Endothelial cell of umbilical vein (primary cell): ENCODE data around the gene CCSER1. TPM values are rescaled to one million over a fixed set of nuclear protein-coding genes. Genes with fewer than 3 reads are reported as not detected.

Experiments
- BruUV-seq: library from RNA; stranded (reverse); fragments of 400-500 nt; replicated peaks from 2 replicates; lab custom pipeline; 2021; lab: Mats Ljungman, UMichigan
- CTCF ChIA-PET: fragments of 300-600, 350-600 bp; sonication (Branson Sonifier 250); formaldehyde crosslinking; loops from one replicate; lab custom pipeline; 2021; ENCODE audit warnings: antibody characterized with exemption, inconsistent platforms; lab: Charles Lee
- POLR2A ChIA-PET: fragments of 300-600, 350-600 bp; sonication (Branson Sonifier 250); formaldehyde crosslinking; loops from one replicate; lab custom pipeline; 2021; ENCODE audit warnings: antibody characterized with exemption, inconsistent platforms; lab: Charles Lee
- DNase-seq: peaks from one replicate; pipeline ENCODE4 v3.0.0-alpha.2; 2011; ENCODE audit warnings: low read depth, low spot score
- FAIRE-seq: peaks from 2 replicates; lab custom pipeline; 2011; peaks lifted over from hg19 to GRCh38; lab: Jason Lieb, UNC
- H2AFZ ChIP-seq: 2 replicates; pipeline ENCODE4 v1.6.0; 2012; ENCODE audit warnings: low read depth, low read length, control low read depth, inconsistent platforms
- H3K27ac ChIP-seq: 2 replicates; pipeline ENCODE4 v1.5.1; 2011; ENCODE audit warnings: low read depth, mild to moderate bottlenecking, control low read depth, low read length, moderate library complexity; ENCODE audit not compliant: insufficient read depth
- H3K27me3 ChIP-seq, 2 experiments: 2 replicates each; pipeline versions ENCODE4 v1.6.0 to v1.6.1; 2011; ENCODE audit warnings: low read length in 2 of 2, mixed read lengths in 1 of 2; ENCODE audit not compliant: control insufficient read depth in 2 of 2, insufficient read depth in 2 of 2
- H3K36me3 ChIP-seq, 2 experiments: 2 replicates in 1 of 2; 3 replicates in 1 of 2; pipeline ENCODE4 v1.5.1; 2011; ENCODE audit warnings: low read length in 2 of 2, mild to moderate bottlenecking in 1 of 2, moderate library complexity in 1 of 2; ENCODE audit not compliant: control insufficient read depth in 2 of 2, insufficient read depth in 2 of 2; ENCODE audit errors: extremely low read depth in 1 of 2
- H3K4me1 ChIP-seq: 3 replicates; pipeline ENCODE4 v1.5.1; 2011; ENCODE audit warnings: mild to moderate bottlenecking, low read length; ENCODE audit not compliant: control insufficient read depth, insufficient read depth; ENCODE audit errors: extremely low read depth
- H3K4me2 ChIP-seq: 2 replicates; pipeline ENCODE4 v1.6.1; 2011; ENCODE audit warnings: low read length, control low read depth, mixed read lengths; ENCODE audit not compliant: insufficient read depth
- H3K4me3 ChIP-seq, 3 experiments: fragments of 200-600 bp in 1 of 3; sonication (generic), shearing (Covaris generic) in 1 of 3; replicated peaks in 1 of 3; 2 replicates each; pipeline ENCODE4 v1.5.1; 2011 to 2016; ENCODE audit warnings: control low read depth in 3 of 3, low read length in 3 of 3, mild to moderate bottlenecking in 2 of 3, inconsistent platforms in 1 of 3, low read depth in 1 of 3, moderate library complexity in 1 of 3; ENCODE audit not compliant: insufficient read depth in 1 of 3
- H3K79me2 ChIP-seq: 2 replicates; pipeline ENCODE4 v1.6.0; 2012; ENCODE audit warnings: low read length, inconsistent platforms; ENCODE audit not compliant: control insufficient read depth, insufficient read depth
- H3K9ac ChIP-seq: replicated peaks from 2 replicates; pipeline ENCODE3; 2011; ENCODE audit warnings: low read length, control low read depth; ENCODE audit not compliant: insufficient read depth; ENCODE audit errors: extremely low read depth
- H3K9me1 ChIP-seq: replicated peaks from 3 replicates; pipeline ENCODE4 v1.6.0; 2011; ENCODE audit warnings: mild to moderate bottlenecking, low read length; ENCODE audit not compliant: control insufficient read depth, insufficient read depth; ENCODE audit errors: extremely low read depth
- H3K9me3 ChIP-seq: replicated peaks from 2 replicates; pipeline ENCODE4 v1.5.1; 2012; ENCODE audit warnings: low read length, inconsistent platforms; ENCODE audit not compliant: control insufficient read depth, insufficient read depth
- H4K20me1 ChIP-seq: replicated peaks from 2 replicates; pipeline ENCODE3; 2011; ENCODE audit warnings: mild to moderate bottlenecking, low read length; ENCODE audit not compliant: control insufficient read depth, insufficient read depth; ENCODE audit errors: extremely low read depth
- EZH2 ChIP-seq: IDR thresholded peaks from 2 replicates; pipeline ENCODE4 v1.6.1; 2012; ENCODE audit warnings: borderline replicate concordance, low read depth, mild to moderate bottlenecking, moderate library complexity, low read length, inconsistent platforms; ENCODE audit not compliant: severe bottlenecking
- FOS ChIP-seq: IDR thresholded peaks from 2 replicates; pipeline ENCODE4 v1.6.1; 2011; ENCODE audit warnings: mild to moderate bottlenecking, low read length, moderate library complexity, borderline replicate concordance; ENCODE audit not compliant: insufficient read depth
- GATA2 ChIP-seq: IDR thresholded peaks from 2 replicates; pipeline ENCODE4 v1.7.0; 2011; ENCODE audit warnings: low read depth, mild to moderate bottlenecking, moderate library complexity, mixed read lengths, low read length; ENCODE audit not compliant: insufficient read length, insufficient read depth
- JUN ChIP-seq: IDR thresholded peaks from 2 replicates; pipeline ENCODE4 v1.6.1; 2011; ENCODE audit warnings: borderline replicate concordance, low read depth; ENCODE audit not compliant: insufficient read length, insufficient read depth
- MYC ChIP-seq: IDR thresholded peaks from one replicate; pipeline ENCODE4 v1.6.1; 2011; ENCODE audit warnings: mild to moderate bottlenecking, low read depth, low read length
- POLR2A ChIP-seq: IDR thresholded peaks from 2 replicates; pipeline ENCODE4 v1.6.1; 2012; ENCODE audit warnings: low read depth, mild to moderate bottlenecking, control low read depth, low read length
- POLR2AphosphoS5 ChIP-seq: IDR thresholded peaks from 2 replicates; pipeline ENCODE4 v1.6.1; 2012; ENCODE audit warnings: low read depth, mild to moderate bottlenecking, control low read depth, low read length, moderate library complexity; ENCODE audit not compliant: insufficient read depth
- dilution Hi-C: fragments of 300-500 bp; cut with MboI; formaldehyde crosslinking; loops from one replicate; pipeline ENCODE4 v1.15.0; 2019; ENCODE audit warnings: low sequenced_read_pairs; ENCODE audit not compliant: extremely low pct_ligation_motif_present
- intact Hi-C: fragments of 100-400 bp; cut with micrococcal nuclease; formaldehyde crosslinking; loops from one replicate; pipeline ENCODE4 v1.10.0; 2022
- polyA plus RNA-seq, 4 experiments: library from polyadenylated mRNA; depleted of rRNA in 3 of 4; stranded (reverse) in 3 of 4; unstranded in 1 of 4; fragments of >200 nt; gene quantifications; 2 replicates each; pipeline versions ENCODE4 v1.2.1 to v1.2.3, GENCODE V29; 2011 to 2012; ENCODE audit warnings: missing spikeins in 1 of 4
- total RNA-seq: library from RNA; stranded (reverse); gene quantifications from 2 replicates; pipeline ENCODE4 v1.2.3, GENCODE V29; 2021
- TF ChIP-seq, protein P1 (sequence below): IDR thresholded peaks from 2 replicates; pipeline ENCODE4 v1.6.1; 2011; ENCODE audit not compliant: insufficient read depth, insufficient read length
- TF ChIP-seq, protein P2 (sequence below), 2 donors: IDR thresholded peaks; 1 replicate in 1 of 2; 2 replicates in 1 of 2; pipeline ENCODE4 v1.5.1; 2011; ENCODE audit warnings: low read length in 2 of 2, mild to moderate bottlenecking in 2 of 2, moderate library complexity in 2 of 2, control low read depth in 1 of 2, inconsistent platforms in 1 of 2, low read depth in 1 of 2; ENCODE audit not compliant: insufficient read depth in 1 of 2; ENCODE audit errors: extremely low read depth in 1 of 2

CCSER1 gene
- total and polyA plus RNA-seq, 2 donors (not counting 3 experiments of a cell fraction or from before 2014, with no cell fraction given) = 0.11 to 1.8 TPM

DNA sequence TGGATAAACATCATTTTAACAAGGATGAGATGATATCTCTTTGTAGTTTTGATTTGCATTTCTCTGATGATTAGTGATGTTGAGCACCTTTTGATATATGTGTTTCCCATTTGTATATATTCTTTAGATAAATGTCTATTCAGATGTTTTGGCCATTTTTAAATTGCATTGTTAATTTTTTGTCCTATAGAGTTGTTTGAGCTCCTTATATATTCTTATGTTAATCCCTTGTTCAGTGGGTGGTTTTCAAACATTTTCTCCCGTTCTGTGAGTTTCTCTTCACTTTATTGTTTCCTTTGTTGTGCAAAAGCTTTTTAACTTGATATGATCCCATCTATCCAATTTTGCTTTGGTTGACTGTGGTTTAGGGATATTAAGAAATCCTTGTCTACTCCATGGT lies 606.0 kb downstream of the CCSER1 start:
- Histone ChIP-seq H3K4me2 (no peak overlapping the region), H3K9ac (no peak overlapping the region), H3K4me1 (no peaks in the 10 kb centered on the region), H3K36me3 (no peaks in the 10 kb centered on the region), H2AFZ (no peak overlapping the region), H3K9me1 (no peaks in the 10 kb centered on the region), H3K9me3 (no peaks in the 10 kb centered on the region), H4K20me1 (no peaks in the 10 kb centered on the region), H3K4me3 (no peak overlapping the region), H3K27me3 (no peaks in the 10 kb centered on the region), H3K27ac (no peak overlapping the region), H3K79me2 (no peaks in the 10 kb centered on the region)
- no TSS peak for BruUV-seq
- no peak for TF ChIP-seq EZH2
- TF ChIP-seq, protein P1, sequence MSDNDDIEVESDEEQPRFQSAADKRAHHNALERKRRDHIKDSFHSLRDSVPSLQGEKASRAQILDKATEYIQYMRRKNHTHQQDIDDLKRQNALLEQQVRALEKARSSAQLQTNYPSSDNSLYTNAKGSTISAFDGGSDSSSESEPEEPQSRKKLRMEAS = no peak
- TF ChIP-seq, protein P2, sequence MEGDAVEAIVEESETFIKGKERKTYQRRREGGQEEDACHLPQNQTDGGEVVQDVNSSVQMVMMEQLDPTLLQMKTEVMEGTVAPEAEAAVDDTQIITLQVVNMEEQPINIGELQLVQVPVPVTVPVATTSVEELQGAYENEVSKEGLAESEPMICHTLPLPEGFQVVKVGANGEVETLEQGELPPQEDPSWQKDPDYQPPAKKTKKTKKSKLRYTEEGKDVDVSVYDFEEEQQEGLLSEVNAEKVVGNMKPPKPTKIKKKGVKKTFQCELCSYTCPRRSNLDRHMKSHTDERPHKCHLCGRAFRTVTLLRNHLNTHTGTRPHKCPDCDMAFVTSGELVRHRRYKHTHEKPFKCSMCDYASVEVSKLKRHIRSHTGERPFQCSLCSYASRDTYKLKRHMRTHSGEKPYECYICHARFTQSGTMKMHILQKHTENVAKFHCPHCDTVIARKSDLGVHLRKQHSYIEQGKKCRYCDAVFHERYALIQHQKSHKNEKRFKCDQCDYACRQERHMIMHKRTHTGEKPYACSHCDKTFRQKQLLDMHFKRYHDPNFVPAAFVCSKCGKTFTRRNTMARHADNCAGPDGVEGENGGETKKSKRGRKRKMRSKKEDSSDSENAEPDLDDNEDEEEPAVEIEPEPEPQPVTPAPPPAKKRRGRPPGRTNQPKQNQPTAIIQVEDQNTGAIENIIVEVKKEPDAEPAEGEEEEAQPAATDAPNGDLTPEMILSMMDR (IDR thresholded peaks at IDR 0.05; ENCODE audit: extremely low read depth in 1 of 2, insufficient read depth in 1 of 2, low read depth in 1 of 2, low read length in 2 of 2) = no peak
- TF ChIP-seq GATA2 = no peak
- TF ChIP-seq POLR2A = no peak
- no peak for TF ChIP-seq JUN
- no peak for TF ChIP-seq MYC
- TF ChIP-seq POLR2AphosphoS5 = no peak
- TF ChIP-seq FOS = no peak
- ChIA-PET POLR2A (no interaction called here), CTCF (no interaction called here)
- DNase-seq (no peak), FAIRE-seq (no peak)
- dilution Hi-C loops = no loop called here
- intact Hi-C loops = no loop called here
